Stimulated activated CD4-positive, alpha-beta T cell treated with anti-CD3 and anti-CD28 coated beads, TNF-alpha, amount 100 ng/mL, for 48 hours (primary cell): ENCODE results near the gene KLRG1.

Source experiments
- DNase-seq, 3 donors: peaks; one replicate each; pipeline ENCODE4 v3.0.0-alpha.2; 2020; ENCODE audit warnings: low read depth in 3 of 3

KLRG1 gene

DNA sequence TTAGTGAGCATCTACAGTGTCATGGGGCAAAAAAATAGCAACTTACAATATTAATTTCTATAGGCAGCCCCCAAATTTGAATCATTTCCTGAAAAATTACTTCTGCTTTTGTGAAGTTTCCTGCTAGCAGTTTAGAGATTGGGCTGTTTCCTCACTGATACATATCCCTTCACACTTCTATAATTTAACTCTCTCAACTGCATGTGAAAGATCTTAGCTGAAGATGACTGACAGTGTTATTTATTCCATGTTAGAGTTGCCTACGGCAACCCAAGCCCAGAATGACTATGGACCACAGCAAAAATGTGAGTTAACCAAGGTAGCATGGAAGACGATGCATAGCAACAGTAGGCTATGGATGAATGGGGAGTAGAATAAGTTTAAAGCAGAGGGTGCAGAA lies at the start of gene KLRG1:
Gene KLRG1 (plus strand): TSS at position 134 of the 400 bp plus-strand sequence. CDS start 90 bp downstream, at position 224.
- no peak for DNase-seq

DNA sequence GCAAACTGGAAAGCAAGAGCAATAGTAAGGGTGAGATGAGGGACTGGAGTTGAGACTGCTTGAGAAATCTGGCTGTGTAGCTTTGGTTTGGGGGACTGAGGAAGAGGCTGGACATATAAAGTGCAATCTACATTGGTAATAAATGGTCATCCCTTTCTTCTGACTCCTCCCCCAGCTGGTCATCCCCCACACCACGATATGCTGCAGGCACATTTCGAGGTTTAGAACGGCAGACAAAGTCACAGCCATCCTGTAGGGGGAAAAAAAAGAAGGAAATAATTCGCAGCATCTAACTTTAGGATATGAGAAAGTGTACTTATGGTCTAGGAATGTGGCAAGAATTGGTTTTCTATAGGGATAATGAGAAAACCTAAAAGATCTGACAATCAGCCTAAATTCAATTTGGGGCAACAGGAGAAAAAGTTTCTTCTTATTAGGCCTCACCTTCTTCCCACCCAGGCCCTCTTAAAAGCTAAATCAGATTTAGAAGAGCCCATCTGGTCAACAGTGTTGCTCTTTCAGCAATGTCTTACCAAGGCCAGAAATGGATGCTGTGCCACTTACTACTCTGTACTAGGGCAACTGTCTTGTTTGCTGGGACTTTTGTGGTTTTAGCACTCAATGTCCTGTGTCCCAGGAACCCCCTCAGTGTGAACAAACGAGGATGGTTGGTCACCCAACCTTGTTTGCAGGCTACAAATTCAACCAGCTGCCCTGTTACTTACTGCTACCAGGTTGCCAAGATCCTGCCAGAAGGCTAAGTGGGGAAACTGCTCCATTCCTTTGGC lies 47.5 kb upstream of the KLRG1 start:
- no peak for DNase-seq

DNA sequence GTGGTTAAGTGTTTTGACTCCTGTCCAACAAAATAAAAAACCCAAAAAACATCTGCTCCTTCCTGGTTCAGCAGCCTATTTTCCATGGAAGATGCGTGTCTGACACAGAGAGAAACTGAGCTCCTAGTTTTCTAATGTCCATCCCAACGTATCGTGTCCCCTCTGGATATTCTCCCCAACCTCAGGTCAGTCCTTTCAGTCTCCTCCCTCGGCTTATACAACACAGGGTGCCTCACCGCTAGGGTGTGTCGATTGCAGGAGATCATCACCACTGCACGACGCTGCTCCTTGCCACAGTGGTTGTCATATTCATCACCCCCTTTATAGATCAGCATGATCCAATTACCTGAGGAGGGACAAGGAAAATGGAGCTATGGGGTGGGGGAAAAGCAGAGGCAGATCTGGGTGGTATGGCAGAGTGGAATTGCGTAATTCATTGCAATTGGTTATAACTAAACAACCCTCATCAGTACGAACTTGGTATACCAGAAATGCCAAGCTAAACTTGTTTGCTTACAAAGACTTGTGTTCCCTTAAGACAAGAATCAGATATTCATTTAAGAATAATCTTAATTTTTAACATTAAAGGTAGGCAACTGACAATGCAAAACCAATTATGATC lies 45.7 kb upstream of the KLRG1 start:
- DNase-seq, result no peak

DNA sequence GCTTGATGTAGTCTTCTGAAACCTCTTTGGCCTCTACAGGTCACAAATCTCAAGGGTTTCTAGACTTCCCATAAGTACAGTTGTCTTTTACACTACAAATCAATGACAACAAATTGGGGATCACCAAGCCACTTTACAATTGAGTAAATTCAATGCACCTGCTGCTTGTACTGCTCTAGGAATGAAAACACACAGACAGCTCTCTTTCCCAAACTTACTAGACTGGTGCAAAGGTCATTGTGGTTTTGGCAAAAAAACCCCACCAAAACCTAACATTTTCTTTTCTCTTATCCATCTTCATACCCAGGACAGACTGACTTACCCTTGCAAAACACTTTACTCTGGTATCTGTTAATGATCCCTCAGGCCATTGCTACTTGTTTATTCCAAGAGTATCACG lies 42.6 kb upstream of the KLRG1 start:
- DNase-seq, result no peak

DNA sequence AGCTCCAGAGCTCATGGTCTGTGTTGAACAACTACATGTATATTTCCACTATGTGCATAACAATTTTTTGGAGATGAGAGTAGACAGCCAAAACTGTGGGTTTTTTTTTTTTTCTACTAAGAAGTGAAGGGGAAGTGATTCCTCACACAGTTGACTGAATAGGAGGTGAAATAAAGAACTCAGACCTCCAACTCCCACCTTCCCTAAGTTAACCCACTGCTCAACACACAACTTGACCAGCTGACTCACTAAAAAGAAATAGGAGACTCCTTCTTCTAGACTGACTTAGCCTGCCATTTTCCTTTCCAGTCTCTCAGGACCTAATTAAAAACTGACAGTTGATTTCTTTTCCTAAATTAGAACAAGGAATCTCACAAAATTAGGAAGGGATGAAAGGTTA lies 41.6 kb upstream of the KLRG1 start:
- DNase-seq, result no peak

DNA sequence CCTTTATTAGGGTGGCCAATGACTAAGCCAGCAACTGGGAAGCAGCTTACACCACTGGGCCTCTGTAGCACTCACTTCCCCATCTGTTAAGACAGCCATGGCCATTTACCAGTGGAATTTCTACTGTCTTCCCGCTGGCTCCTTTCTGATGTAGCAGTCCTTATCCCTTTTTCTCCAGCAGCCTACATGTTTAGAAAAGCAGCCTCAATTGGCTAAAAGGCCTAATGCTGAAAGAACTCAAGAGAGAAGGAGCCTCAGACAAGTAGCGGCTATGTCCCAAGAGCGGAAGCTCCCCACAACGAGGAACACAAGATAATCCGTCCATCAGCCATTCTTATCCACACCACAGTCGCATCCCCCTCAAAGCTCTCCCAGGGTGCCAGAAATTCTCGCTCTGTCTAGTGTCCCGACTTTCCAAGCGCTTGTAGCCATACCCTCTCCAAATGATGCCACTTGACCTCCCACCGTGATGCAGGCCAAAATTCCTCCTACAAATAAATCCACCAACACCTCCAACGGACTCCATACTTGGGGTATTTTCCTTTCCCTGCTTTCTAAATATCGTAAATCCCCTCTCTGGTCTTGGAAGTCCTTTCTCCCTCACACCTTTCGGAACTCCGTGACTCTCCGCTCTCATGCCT lies 40.5 kb upstream of the KLRG1 start:
- no peak for DNase-seq

DNA sequence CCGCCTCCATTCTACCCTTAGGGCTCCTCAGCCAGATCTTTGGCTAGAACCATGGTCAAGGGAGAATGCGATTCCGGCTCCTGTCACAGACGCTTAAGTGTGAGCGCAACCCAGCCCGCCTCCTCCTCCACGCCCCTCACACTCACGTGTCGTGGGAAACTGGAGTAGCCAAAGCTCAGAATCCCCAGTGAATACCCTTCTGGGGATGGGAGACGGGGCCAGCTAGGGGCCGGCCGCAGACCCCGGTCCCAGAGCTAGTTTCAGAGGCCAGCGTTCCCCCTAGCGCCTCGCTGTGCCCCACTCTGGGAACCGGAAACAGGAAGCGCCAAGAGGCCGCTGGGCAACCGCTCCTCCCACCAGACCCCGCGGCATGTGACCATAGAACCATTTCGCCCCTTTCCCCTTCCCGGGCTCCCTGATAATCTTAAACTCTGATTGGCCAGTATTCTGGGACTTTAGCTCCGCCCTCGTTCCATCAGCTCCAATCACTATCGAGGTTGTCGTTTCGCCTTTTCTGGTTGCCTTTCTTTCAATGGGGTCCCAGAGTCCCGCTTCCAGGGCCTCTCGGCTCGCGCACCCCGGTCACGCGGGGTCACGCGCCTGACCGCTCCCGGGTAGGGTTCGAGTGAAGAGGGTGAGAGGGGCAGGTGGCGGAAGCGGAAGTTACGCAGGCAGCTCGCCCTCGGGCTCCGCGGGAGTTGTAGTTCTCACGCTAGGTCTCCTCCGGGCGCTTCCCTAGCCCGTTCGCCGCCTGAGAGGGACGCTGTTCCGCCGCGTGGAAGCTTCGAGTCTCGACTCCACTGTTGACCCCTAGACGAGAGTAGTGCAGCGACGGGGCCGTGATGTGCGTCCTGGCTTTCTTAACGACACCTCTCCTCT lies 39.8 kb upstream of the KLRG1 start, which contains the start of gene M6PR:
Gene M6PR (minus strand): TSS at position 304 of the 879 bp plus-strand sequence. CDS start 3,241 bp downstream, outside the sequence.
- DNase-seq, result peak; percentile 80 to 91 (median 85)

DNA sequence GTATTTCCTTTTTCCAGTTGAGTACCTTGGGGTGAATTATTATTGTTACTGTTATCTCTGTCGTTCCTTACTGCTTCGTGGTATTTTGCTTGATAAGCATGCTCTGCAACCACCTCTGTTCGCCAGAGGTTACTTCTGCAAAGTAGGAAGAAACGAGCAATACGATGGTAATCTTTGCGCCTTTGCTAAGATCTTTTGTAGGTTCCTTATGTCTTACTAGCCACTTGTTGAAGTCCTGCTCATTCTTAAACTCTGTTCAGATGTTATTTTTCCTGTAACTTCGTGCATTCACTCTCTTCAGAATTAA lies 39.2 kb upstream of the KLRG1 start:
- no peak for DNase-seq

DNA sequence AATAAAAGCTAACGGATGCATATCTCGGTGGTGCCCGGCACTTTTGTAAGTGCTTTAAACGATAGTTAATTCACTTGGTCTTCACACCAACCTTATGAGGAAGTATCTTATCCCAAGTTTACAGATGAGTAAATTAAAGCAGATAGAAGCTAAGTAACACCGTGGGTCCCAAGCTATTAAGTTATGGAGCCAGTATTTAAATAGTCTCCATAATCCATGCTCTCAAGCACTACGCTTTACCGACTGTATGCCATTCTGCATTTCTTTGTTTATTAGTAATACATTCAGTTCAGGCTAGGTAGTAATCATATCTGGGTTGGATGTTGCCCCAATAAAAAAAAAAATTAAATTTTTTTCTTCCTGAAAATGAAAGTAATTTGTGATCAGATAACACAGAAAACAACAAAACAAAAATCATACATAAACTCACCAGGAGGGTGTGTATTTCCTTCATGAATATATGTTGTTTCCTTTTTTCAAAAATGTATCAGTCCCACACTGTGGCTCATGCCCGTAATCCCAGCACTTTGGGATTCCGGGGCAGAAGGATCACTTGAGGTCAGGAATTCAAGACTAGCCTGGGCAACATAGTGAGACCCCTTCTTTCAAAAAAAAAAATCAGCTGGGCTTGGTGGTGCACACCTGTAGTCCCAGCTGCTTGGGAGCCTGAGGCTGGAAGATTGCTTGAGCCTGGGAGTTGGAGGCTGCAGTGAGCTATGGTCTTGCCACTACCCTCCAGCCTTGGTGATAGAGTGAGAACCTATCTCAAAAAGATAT lies 38.5 kb upstream of the KLRG1 start:
- no peak for DNase-seq

DNA sequence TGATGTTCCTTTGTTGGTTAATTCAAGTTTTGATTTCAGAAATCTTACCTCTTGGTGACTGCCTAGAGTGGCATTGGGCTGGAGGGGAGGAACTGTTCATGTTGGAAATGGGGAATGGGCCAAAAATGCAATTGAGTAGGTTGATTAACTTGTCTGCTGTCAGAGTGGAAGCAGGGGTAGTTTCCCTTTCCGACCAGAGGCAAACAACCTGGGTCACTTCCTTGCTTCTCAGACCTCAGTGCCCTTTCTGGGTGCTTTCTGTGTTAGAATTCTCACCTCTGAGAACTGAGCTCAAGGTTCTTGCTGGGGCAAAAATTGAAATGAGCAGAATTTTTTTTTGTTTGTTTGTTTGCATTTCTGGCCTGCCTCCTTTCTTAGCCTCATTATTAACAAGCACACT lies 37.6 kb upstream of the KLRG1 start:
- no peak for DNase-seq

DNA sequence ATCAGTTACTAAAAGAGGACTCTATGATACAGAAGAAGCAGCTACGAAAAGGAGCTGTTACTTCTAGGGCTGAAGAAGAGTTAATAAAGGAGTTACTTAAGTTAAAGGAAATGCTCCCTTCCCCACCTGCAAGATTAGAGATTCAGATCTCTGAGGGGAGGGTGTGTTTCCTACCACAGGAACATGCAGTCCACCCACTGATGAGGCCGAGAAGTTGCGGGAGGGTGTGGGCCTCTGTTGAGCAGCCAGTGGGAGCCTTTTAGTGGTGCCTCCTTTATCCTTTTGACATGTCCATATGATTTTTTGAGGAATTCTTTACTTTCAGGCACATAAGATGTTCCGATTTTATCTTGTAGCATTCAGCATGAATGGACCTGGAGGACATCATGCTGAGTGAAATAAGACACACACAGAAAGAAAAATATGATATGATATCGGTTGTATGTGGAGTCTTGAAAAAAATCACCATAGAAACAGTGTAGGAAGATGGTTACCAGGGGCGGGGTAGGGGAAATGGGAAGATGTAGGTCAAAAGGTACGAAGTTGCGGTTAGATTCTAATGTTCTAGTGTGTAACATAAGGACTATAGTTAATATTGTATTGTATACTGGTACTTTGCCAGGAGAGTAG lies 35.5 kb upstream of the KLRG1 start:
- no peak for DNase-seq

DNA sequence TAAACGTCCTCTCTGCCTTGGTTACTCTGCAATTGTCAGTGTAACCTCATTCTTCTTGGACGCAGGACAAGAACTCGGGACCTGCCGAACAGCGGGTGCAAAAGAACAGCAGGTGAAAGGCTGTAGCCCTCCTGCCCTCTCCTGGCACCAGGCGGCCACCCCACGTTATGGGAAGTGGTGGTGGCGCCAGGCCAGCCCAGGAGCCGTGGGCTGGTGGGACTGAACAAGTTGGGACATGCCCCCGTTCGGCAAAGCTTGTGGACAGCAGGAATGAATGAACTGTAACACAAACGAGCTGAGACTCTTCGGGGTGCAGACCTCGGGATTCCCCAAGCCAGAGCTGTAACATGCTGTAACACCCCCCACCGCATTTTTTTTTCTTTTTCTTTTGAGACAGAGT lies 33.3 kb upstream of the KLRG1 start:
- DNase-seq, result no peak

DNA sequence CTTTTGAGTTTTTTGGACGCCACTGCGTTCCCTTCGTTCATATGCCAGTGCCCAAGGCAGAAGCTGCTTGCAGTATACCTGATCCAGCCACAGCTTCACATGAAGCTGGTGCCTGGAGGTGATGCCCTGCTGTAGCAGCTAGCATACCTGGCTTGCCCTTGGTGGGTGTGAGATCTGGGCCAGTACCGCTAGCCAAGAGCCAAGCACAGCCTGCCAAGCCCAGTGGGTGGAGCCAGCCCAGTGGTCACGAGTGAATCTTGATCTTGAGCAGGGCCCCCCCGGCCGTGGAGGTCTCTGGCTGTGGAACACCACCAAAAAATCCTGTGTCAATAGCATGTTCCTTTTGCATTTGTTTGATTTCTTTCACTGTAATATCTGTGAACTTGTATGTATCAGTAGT lies 32.6 kb upstream of the KLRG1 start:
- DNase-seq, result no peak

DNA sequence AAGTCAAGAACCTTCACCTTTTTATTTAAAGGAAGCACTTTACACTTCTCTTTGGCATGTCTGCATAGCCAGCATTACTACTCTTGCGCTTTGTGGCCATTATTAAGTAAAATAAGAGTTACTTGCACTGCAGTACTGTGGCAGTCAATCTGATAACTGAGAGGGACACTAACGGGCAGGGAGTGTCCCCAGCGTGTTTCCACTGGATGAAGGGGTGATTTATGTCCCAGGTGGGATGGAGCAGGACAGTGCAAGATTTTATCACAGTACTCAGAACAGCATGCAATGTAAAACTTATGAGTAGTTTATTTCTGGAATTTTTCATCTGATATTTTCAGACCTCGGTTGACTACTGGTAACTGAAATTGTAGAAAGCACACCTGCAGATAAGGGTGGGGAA lies 31.8 kb upstream of the KLRG1 start:
- DNase-seq, result no peak

DNA sequence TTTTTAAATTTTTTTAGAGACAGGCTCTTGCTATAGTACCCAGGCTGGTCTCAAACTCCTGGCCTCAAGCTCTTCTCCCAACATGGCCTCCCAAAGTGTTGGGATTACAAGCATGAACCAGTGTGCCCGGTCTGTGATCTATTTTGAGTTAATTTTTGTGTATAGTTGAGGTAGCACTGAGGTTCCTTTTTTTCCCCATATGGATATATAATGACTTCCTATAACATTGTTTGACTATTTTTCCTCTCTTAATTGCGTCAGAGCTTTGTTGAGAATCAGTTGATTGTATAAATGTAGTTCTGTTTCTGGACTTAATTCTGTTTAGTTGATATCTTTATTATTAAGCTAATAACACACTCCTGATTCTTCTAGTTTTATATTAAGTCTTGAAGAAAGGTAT lies 31.3 kb upstream of the KLRG1 start:
- DNase-seq, result no peak

DNA sequence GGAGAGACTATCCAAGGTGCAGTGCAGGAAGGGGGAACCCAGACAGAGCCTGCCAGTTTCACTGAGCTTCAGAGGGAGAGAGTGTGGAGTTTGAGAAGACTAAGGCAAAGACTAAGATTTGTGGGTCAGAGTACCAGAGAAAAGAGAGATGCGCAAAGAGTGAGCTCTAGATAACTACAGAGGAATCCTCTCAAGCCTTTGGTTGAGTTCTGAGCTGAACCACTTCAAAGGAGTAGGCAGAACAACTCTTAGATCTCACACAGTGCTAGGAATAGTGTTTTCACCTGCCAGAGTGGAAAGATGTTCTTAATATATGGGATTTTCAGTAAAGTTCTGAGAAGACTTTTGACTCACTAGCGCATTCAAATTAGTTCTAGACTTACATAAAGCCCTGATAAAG lies 29.2 kb upstream of the KLRG1 start:
- DNase-seq, result no peak

DNA sequence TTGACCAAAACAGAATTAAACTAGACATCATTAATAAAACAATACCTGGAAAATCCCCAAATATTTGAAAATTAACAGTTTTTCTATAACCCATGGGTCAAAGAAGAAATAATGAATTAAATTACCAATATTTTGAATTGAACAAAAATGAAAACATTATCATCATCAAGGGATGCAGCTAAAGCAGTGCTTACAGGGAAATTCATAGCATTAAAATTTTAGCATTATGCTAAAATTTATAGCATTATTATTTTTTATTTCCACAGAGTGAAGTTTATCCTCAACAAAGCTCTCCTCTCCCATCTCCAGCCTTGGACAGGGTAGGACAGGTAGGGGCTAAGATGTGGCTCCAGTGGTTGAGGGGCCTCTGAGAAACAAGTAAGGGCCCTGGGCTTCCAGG lies 20.6 kb upstream of the KLRG1 start:
- no peak for DNase-seq

DNA sequence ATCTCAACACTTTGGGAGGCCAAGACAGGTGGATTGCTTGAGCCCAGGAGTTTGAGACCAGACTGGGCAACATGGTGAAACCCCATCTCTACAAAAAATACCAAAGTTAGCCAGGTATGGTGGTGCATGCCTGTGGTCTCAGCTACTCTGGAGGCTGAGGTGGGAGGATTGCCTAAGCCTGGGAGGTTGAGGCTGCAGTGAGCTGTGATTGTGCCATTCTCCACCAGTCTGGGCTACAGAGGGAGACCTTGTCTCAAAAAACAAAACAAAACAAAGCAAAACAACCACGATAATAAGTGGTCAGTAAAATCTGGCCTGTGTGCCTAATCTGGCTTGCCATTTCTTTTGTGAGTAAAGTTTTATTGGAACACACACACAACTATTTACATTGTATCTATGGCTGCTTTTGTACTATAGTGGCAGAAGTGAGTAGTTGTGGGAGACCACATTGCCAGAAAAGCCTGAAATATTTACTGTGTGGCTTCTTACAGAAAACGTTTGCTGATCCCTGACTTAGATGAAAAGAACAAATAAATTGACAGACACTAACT lies 19.4 kb upstream of the KLRG1 start:
- DNase-seq, result no peak

DNA sequence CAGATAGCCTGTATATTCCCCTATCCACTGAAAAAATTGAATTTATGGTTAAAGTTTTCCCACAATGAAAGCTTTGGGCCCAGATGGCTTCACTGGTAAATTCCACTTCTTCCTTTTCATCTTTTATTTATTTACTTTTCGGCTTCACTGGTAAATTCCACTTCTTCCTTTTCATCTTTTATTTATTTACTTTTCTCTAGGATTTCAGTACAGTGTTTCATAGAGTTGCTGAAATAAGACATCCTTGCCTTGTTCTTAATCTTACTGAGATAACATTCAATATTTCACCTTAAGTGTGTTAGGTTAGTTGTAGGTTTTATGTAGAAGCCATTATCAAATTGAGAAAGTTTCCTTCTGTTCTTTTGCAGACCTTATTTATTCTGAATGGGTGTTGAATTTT lies 18.9 kb upstream of the KLRG1 start:
- DNase-seq, result no peak

DNA sequence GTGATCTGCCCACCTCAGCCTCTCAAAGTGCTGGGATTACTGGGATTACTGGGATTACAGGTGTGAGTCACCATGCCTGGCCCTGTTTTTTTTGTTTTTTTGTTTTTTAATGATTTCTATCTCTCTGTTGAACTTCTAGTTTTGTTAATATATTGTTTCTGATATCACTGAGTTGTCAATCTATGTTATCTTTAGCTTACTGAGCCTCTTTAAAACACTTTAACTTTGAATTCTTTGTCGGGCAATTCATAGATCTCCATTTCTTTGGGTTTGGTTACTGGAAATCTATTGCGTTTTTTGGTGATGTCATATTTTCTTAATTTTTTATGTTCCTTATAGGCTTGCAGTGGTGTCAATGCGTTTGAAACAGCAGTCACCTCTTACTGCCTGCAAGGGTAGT lies 9.2 kb upstream of the KLRG1 start:
- no peak for DNase-seq
